ENCODE data around the gene VPS37B.
A peak's percentile ranks its signal among the peaks of the same experiment; 100 is the strongest.
"Not testable (repeated sequence)": the region's sequence is repeated elsewhere in the genome, so short reads cannot be mapped to it uniquely, and the experiment has no call there.

The VPS37B gene, protein sequence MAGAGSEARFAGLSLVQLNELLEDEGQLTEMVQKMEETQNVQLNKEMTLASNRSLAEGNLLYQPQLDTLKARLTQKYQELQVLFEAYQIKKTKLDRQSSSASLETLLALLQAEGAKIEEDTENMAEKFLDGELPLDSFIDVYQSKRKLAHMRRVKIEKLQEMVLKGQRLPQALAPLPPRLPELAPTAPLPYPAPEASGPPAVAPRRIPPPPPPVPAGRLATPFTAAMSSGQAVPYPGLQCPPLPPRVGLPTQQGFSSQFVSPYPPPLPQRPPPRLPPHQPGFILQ

DNA sequence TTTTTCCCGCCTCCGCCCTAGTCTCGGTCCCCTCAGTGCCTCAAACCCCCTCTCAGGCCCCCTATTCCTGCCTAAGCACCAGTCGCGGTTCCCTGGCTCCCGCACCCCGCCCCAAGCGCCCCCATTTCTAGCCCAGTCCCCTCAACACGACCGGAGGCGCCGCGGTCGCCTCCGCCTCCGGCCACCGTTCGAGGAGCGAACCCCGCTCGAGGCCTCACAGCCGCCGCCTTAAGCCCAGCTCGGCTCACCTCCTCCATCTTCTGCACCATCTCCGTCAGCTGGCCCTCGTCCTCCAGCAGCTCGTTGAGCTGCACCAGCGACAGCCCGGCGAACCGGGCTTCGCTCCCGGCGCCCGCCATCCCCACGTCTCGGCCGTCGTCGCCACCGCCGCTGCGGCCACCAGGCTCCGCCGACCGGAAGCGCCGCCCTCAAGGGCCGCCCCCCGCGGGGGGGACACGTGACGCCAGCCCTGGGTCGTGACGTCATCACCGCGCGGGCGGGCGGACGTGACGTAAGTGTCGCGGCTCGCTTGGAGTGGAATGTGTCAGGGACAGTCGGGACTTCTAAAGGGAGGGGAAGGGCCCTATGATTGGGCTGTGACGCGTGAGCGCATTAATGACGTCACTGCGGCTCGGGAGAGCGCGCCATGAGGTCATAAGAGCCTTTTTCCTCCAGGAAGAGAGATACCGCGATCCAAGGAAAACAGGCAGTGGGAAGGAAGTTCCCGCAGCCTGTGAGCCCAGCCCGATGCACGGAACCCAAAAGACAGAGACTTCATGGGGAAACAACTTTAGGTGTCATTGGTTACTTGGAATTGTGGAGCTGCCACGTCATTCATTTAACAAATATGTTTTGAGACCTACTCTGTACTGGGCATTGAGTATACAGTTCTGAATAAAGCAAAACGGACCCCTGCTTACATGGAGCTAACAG, at the start of gene VPS37B:
Gene VPS37B, minus strand, starts transcription at position 421 of the 933 bp plus-strand sequence. Its CDS starts 62 bp downstream, at position 359.
- peak within 1 kb of the TSS; percentile 86 for H3K4me3 ChIP-seq (ENCODE audit: low read length)
- peak within 1 kb of the TSS; percentile 87 for H3K9ac ChIP-seq (ENCODE audit: low read depth, low read length)
- H3K4me1 ChIP-seq (ENCODE audit: insufficient read depth, low read length), result peaks cover 28% of the 10 kb centered on the region; the same call in 1 of the 2 replicates
- no peak within 1 kb of the TSS for H3K27ac ChIP-seq (ENCODE audit: low read length)
- no peaks in the 10 kb centered on the region for H3K36me3 ChIP-seq (ENCODE audit: insufficient read depth, low read depth, low read length)
- H3K9me3 ChIP-seq (ENCODE audit: insufficient read depth, low read depth, low read length), result no peaks in the 10 kb centered on the region
- H3K27me3 ChIP-seq (ENCODE audit: insufficient read depth, low read length), result peaks cover 50% of the 10 kb centered on the region

DNA sequence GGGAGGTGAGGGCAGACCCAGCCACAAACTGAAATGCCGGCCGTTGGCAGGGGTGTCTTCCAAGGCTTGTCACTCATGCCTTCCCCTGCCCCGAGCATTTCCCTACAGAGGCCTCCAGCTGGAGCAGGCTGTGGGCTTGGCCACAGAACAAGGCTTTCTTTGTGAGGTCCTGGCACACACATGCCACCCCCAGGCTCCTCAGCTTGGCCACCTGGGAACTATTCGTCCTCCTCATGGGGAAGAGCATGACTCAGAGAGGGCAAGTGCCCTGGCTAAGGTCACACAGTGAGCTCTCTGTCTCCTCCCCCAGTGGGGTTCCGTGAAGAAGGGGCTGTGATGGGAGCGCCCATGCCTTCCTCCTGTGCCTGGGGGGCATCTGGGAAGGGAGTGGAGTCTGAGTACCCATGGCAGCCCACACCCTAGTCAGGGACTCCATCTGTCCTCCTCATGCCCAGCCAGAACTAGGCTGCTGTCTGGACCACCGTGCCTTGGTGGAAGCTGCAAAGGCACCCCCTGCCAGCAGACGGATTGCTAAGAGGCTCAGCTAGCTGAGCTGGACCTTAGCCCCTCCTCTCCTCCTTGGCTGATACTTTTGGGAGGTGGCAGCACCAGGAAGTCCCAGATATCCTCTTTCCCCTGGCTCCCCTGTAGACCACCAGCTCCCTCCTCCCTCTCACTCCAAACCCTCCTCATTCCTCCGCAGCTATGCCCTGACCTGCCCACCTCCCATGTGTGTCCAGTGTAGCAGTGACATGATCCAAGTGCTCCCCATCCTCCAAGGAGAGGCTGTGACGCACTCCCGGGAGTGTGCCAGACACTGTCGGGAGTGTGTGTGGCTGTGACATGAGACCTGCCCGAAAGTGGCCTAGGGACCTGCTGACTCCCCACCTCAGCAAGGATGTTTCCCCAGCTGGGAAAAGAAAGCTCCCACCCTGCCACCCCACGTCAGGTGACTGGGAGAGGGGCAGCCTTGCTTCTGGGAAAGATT, 49.0 kb upstream of the VPS37B start:
- no peak overlapping the region for H3K27ac ChIP-seq (ENCODE audit: low read length)
- H3K9me3 ChIP-seq (ENCODE audit: insufficient read depth, low read depth, low read length), result no peaks in the 10 kb centered on the region
- H3K9ac ChIP-seq (ENCODE audit: low read depth, low read length), result no peak overlapping the region
- H3K36me3 ChIP-seq (ENCODE audit: insufficient read depth, low read depth, low read length), result no peaks in the 10 kb centered on the region
- no peaks in the 10 kb centered on the region for H3K27me3 ChIP-seq (ENCODE audit: insufficient read depth, low read length)
- H3K4me3 ChIP-seq (ENCODE audit: low read length), result no peak overlapping the region
- no peaks in the 10 kb centered on the region for H3K4me1 ChIP-seq (ENCODE audit: insufficient read depth, low read length)

DNA sequence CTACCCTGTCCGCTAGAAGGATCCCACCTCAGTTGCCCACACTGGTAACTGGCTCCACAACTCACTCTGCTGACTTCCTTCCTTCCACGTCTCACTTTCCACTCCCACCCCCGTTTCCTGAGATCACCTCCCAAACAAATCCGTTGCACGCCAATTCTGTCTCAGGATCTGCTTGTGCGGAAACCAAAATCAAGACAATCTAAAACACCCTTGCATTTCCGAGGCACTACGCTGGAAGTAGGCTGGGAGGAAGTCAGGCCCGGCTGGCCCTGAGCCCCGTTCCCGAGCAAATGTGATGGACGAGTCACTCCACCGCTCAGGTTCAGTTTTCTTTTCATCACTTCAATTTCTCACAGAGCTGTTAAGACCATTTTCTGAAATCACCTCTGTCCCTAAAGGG, 47.3 kb upstream of the VPS37B start:
- Histone ChIP-seq H3K9me3 (ENCODE audit: insufficient read depth, low read depth, low read length) (no peaks in the 10 kb centered on the region), H3K27me3 (ENCODE audit: insufficient read depth, low read length) (no peaks in the 10 kb centered on the region), H3K9ac (ENCODE audit: low read depth, low read length) (no peak overlapping the region), H3K4me1 (ENCODE audit: insufficient read depth, low read length) (no peaks in the 10 kb centered on the region), H3K36me3 (ENCODE audit: insufficient read depth, low read depth, low read length) (no peaks in the 10 kb centered on the region), H3K27ac (ENCODE audit: low read length) (no peak overlapping the region), H3K4me3 (ENCODE audit: low read length) (no peak overlapping the region)

DNA sequence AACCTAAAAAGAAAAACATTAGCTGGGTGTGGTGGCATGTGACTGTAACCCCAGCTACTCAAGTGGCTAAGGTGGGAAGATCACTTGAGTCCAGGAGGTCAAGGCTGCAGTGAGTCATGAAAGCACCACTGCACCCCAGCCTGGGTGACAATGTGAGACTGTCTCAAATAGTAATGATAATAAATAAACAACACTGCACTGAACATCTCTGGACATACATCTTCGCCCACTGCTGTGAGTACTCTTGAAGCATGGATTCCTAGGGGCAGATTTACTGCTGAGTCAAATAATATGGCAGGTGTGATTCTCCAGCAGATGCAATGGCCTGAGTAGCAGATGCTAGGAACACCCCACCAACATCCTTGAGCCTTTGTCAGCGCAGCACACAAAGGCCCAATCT, 46.7 kb upstream of the VPS37B start:
- Histone ChIP-seq H3K27ac (ENCODE audit: low read length) (no peak overlapping the region), H3K9ac (ENCODE audit: low read depth, low read length) (no peak overlapping the region), H3K4me3 (ENCODE audit: low read length) (no peak overlapping the region), H3K9me3 (ENCODE audit: insufficient read depth, low read depth, low read length) (no peaks in the 10 kb centered on the region), H3K4me1 (ENCODE audit: insufficient read depth, low read length) (no peaks in the 10 kb centered on the region), H3K27me3 (ENCODE audit: insufficient read depth, low read length) (no peaks in the 10 kb centered on the region), H3K36me3 (ENCODE audit: insufficient read depth, low read depth, low read length) (no peaks in the 10 kb centered on the region)

DNA sequence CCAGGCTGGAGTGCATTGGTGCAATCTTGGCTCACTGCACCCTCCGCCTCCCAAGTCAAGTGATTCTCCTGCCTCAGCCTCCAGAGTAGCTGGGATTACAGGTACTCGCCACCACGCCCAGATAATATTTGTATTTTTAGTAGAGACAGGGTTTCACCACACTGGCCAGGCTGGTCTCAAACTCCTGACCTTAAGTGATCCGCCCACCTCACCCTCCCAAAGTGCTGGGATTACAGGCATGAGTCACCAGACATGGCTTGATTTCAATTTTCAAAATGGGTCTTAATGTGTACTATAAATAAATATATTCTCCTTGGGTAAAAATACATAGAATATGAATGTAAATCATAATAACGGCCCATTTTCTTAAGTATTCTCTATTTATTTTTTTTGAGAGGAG, 45.4 kb upstream of the VPS37B start:
- H3K27ac ChIP-seq (ENCODE audit: low read length); H3K4me1 ChIP-seq (ENCODE audit: insufficient read depth, low read length): not testable (repeated sequence)

DNA sequence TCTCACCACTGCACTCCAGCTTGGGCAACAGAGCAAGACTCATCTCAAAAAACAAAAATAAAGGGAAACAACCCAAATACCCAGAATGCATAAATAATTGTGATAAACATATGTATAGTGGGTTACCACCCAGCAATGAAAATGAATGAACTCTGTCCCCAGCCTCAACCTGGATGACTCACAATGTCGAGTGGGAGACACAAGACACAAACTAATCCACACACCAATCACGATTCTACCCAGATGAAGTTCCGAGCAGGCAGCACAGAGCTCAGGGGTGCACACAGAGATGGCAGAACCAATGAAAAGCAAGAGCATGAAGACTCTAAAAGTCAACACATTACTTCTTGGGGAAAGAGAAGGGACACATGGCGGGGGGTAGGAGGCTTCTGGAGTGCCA, 43.2 kb upstream of the VPS37B start:
- no peak overlapping the region for H3K4me3 ChIP-seq (ENCODE audit: low read length)
- no peak overlapping the region for H3K9ac ChIP-seq (ENCODE audit: low read depth, low read length)
- no peak overlapping the region for H3K27ac ChIP-seq (ENCODE audit: low read length)
- H3K4me1 ChIP-seq (ENCODE audit: insufficient read depth, low read length), result no peaks in the 10 kb centered on the region
- H3K27me3 ChIP-seq (ENCODE audit: insufficient read depth, low read length), result no peaks in the 10 kb centered on the region
- H3K9me3 ChIP-seq (ENCODE audit: insufficient read depth, low read depth, low read length), result no peaks in the 10 kb centered on the region
- H3K36me3 ChIP-seq (ENCODE audit: insufficient read depth, low read depth, low read length), result no peaks in the 10 kb centered on the region

More for the DNA sequence above, 45.4 kb upstream of the VPS37B start:
- H3K9me3 ChIP-seq (ENCODE audit: insufficient read depth, low read depth, low read length); H3K36me3 ChIP-seq (ENCODE audit: insufficient read depth, low read depth, low read length); H3K9ac ChIP-seq (ENCODE audit: low read depth, low read length); H3K27me3 ChIP-seq (ENCODE audit: insufficient read depth, low read length); H3K4me3 ChIP-seq (ENCODE audit: low read length): not testable (repeated sequence)

DNA sequence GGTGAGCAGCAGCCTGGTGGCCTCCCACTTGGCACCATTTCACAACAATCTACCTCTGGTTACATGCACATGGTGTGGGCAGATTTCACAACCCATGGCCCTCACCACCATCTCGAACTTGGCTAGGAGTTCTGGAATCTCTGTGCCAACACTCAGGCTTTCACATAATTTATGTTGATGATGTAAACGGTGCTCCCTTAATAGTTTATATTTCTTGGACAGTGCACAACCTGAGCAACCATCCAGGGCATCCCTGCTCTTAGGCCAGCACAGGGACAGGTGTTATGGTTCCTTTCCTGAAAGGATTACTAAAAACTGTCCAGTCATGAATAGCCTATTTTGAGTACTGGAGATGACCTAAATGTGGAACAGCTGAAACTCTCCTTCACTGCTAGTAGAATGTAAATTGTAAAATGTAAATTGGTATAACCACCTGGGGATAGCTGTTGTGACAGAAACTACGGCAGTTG, 41.7 kb upstream of the VPS37B start:
- H3K4me1 ChIP-seq (ENCODE audit: insufficient read depth, low read length), result no peaks in the 10 kb centered on the region
- no peaks in the 10 kb centered on the region for H3K36me3 ChIP-seq (ENCODE audit: insufficient read depth, low read depth, low read length)
- no peak overlapping the region for H3K9ac ChIP-seq (ENCODE audit: low read depth, low read length)
- H3K9me3 ChIP-seq (ENCODE audit: insufficient read depth, low read depth, low read length), result no peaks in the 10 kb centered on the region
- H3K27me3 ChIP-seq (ENCODE audit: insufficient read depth, low read length), result no peaks in the 10 kb centered on the region
- no peak overlapping the region for H3K4me3 ChIP-seq (ENCODE audit: low read length)
- H3K27ac ChIP-seq (ENCODE audit: low read length), result no peak overlapping the region

DNA sequence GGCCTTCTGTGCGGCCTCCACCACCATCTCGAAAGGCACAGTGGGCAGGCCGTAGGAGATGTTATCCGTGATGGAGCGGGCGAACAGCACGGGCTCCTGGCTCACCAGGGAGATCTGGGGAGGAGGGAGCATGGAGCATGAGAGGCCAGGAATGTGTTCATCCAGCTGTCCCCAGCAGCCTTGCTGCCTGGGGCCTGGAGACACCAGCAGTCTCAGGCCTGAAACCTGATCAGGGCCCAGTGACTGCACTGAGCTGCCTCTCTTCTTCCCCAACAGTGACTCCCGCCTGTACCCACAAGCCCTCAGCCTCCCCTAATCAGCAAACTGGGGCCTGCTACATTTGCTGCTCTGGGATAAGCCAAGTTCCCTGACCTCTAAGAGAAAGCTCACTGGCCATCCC, 39.4 kb upstream of the VPS37B start:
- Histone ChIP-seq H3K27me3 (ENCODE audit: insufficient read depth, low read length) (no peaks in the 10 kb centered on the region), H3K4me1 (ENCODE audit: insufficient read depth, low read length) (no peaks in the 10 kb centered on the region), H3K4me3 (ENCODE audit: low read length) (no peak overlapping the region), H3K36me3 (ENCODE audit: insufficient read depth, low read depth, low read length) (no peaks in the 10 kb centered on the region), H3K9me3 (ENCODE audit: insufficient read depth, low read depth, low read length) (no peaks in the 10 kb centered on the region), H3K9ac (ENCODE audit: low read depth, low read length) (no peak overlapping the region), H3K27ac (ENCODE audit: low read length) (no peak overlapping the region)

DNA sequence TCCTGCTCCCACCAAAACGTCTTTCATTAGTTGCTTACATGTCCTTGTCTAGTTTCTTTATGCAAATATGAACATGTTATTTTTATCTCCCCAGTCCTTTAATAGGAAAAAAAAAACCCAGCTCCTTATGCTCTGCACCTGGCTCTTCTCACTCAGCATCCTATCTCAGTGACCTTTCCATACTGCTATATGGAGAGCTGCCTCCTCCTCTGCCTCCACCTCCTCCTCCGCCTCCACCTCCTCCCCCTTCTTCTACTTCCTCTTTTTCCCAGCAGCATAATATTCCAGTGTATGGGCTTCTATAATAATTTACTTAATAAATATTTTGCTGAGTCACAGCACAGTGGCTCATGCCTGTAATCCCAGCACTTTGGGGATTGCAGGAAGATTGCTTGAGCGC, 38.8 kb upstream of the VPS37B start:
- no peaks in the 10 kb centered on the region for H3K36me3 ChIP-seq (ENCODE audit: insufficient read depth, low read depth, low read length)
- H3K4me3 ChIP-seq (ENCODE audit: low read length), result no peak overlapping the region
- H3K4me1 ChIP-seq (ENCODE audit: insufficient read depth, low read length), result no peaks in the 10 kb centered on the region
- H3K27me3 ChIP-seq (ENCODE audit: insufficient read depth, low read length), result no peaks in the 10 kb centered on the region
- H3K9me3 ChIP-seq (ENCODE audit: insufficient read depth, low read depth, low read length), result no peaks in the 10 kb centered on the region
- no peak overlapping the region for H3K9ac ChIP-seq (ENCODE audit: low read depth, low read length)
- no peak overlapping the region for H3K27ac ChIP-seq (ENCODE audit: low read length)

DNA sequence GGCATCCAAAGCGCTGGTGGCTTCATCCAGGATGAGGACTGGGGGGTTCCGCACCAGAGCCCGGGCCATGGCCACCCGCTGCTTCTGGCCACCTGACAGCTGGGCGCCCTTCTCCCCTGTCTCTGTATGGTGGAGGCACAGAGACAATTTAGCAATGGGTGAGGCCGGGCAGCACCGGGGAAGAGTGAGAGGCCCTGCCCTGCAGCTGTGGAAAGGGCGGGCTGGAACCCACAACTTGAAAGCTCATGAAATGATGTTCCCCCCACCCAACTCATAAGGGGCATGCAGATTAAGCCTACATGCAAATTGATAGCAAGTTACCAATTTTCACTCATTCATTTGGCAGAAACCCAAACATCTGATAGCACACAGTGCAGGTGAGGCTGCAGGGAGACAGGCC, 36.3 kb upstream of the VPS37B start:
- Histone ChIP-seq H3K36me3 (ENCODE audit: insufficient read depth, low read depth, low read length) (no peaks in the 10 kb centered on the region), H3K27me3 (ENCODE audit: insufficient read depth, low read length) (no peaks in the 10 kb centered on the region), H3K27ac (ENCODE audit: low read length) (no peak overlapping the region), H3K9ac (ENCODE audit: low read depth, low read length) (no peak overlapping the region), H3K4me3 (ENCODE audit: low read length) (no peak overlapping the region), H3K9me3 (ENCODE audit: insufficient read depth, low read depth, low read length) (no peaks in the 10 kb centered on the region), H3K4me1 (ENCODE audit: insufficient read depth, low read length) (no peaks in the 10 kb centered on the region)

DNA sequence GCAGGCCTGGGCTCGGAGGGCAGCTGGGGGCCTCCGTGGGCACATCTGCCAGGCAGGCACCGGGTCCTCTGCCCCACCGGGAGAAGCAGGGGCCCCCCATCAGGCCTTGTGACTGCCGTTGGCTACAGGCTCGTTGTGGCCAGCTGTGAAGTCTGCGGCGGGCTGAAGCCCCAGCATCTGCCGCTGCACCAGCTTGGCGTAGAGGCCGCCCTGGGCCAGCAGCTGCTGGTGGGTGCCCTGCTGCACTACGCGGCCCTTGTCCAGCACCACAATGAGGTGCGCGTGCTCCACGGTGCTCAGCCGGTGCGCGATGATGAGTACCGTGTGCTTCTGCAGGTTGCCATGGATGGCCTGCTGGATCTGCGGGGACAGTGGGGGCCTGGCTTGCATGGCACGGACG, 33.9 kb upstream of the VPS37B start:
- no peak overlapping the region for H3K9ac ChIP-seq (ENCODE audit: low read depth, low read length)
- no peaks in the 10 kb centered on the region for H3K27me3 ChIP-seq (ENCODE audit: insufficient read depth, low read length)
- H3K4me3 ChIP-seq (ENCODE audit: low read length), result no peak overlapping the region
- no peaks in the 10 kb centered on the region for H3K9me3 ChIP-seq (ENCODE audit: insufficient read depth, low read depth, low read length)
- H3K4me1 ChIP-seq (ENCODE audit: insufficient read depth, low read length), result no peaks in the 10 kb centered on the region
- no peak overlapping the region for H3K27ac ChIP-seq (ENCODE audit: low read length)
- no peaks in the 10 kb centered on the region for H3K36me3 ChIP-seq (ENCODE audit: insufficient read depth, low read depth, low read length)

All from iPS-20b (cell line).